HG03520 (cell line): ENCODE results near the gene BBIP1.
A peak's percentile ranks its signal among the peaks of the same experiment; 100 is the strongest.

Experiments
- ATAC-seq: cut with Tn5 transposase; IDR thresholded peaks from one replicate; pipeline ENCODE4 v1.9.1; 2021; ENCODE audit warnings: mild to moderate bottlenecking, moderate library complexity; ENCODE audit not compliant: unreplicated experiment

The BBIP1 gene

DNA sequence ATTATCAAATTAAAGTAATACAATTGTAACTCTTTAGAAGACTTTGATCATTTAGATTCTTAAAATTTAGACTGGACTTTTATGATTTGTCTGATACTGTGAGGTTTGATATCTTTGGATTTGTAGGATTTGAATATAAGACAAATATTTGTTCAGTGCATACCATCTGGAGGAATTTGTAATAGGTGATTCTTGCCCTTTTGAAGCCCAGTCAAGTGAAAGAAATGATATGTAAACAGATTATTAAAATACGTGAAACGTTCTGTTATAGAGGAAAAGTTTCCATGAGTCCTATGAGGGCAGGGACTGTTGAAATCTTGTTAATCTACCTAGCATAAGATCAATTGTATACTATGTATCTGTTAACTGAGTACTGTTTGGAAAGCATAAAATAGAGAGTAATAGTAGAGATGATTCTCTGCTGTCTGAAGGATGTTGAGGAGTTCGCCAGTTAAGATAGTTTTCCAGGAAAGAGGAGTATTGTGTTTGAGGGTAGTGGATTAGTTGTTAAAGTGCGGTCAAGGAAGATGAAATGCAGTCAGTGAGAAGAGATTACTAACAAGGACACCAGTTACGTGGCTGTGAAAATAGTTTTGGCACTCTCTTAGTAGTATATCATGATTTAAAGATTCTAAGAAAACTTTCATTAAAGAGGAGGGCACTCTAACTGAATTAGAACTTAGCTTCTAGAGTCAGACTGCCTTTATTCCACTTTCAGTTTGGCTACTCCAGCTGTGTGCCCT is 32.9 kb downstream of the BBIP1 start:
- no peak for ATAC-seq

DNA sequence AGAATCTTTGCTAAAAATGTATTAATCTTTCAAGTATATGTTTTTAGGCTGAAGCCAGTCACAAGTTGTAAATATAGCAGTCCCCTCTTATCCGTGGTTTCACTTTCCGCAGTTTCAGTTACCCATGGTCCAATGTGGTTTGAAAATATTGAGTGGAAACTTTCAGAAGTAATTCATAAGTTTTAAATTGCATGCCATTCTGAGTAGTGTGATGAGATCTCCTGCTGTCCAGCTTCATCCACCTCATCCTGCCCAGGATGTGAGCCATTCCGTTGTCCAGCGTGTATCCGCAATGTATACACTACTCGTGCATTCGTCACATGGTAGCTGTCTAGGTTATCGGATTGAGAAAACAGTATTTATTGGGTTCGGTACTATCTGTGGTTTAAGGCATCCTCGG is 35.1 kb downstream of the BBIP1 start:
- no peak for ATAC-seq

DNA sequence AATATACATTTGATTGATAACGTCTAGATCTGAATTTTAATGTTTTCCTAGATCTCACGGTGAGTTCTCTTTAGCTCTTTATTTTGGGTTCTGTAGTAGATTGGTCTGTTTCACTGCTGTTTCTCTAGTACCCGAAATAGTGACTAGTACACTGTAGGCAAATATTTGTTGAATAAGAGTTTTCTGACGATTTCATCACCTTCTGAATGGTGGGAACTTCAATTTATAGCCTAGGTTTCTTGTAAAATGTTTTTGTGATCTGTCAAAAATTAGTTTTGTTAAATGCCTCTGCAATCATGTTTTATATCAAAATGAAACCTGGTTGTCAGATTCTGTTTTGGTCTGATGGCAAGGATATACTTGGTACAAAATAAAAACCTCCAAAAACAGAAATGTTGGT is 37.1 kb downstream of the BBIP1 start:
- no peak for ATAC-seq

DNA sequence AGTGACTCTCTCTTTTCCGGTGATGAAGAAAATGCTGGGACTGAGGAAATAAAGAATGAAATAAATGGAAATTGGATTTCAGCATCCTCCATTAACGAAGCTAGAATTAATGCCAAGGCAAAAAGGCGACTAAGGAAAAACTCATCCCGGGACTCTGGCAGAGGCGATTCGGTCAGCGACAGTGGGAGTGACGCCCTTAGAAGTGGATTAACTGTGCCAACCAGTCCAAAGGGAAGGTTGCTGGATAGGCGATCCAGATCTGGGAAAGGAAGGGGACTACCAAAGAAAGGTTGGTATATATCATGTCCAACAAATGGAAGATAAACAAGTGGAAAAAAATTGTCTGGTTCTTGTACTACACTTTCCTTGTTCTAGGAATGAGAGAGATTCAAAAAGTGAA is 37.7 kb downstream of the BBIP1 start:
- ATAC-seq = no peak

DNA sequence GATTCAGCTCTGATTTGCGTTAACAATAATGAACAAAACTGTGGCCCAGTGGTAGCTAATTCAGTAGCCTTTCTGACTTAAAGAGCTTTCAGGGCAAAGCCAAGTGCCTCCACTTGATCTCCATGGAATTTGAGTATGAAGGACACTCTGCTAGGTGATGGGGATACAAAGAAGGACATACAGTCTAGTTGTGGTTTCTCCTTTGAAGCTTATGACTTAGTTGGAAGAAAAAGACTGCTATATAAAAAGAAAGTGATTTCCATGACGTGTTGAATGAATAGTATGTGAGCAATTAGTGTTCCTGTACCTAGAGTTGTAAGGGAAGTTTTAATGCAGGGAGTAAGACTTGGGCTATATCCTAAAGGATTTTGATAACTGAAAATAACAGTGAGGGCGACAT is 39.0 kb downstream of the BBIP1 start:
- ATAC-seq = no peak

DNA sequence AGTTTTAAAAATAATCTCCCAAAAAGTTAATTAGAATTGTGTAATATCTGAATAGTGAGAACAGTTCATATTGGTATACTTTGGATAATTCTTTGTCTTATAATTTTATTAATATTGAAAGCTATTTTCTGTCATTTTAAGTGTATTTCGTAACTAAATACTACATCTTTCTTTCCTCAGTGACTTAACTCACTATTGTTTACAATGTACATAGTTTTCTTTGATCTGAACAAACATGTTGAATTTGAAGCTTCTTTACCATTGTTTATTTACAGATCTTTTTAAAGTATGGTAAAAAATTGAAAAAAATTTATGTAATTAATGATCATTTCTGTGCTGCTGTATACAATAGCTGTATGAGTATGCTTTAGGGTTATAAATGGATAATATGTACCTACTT is 42.2 kb downstream of the BBIP1 start:
- ATAC-seq = no peak

DNA sequence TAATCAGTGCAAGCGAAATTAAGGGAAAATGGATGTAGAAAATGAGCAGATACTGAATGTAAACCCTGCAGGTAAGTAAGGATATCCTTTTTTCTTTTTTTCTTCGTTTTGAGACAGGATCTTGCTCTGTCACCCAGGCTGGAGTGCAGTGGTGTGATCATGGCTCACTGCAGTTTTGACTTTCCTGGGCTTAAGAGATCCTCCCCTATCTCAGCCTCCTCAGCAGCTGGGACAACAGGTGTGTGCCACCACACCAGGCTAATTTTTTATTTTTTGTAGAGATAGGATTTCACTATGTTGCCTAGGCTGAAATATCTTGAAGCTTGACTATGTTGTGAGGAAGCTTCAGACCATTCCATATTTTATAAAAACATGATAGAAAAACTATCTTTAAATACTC is 43.0 kb downstream of the BBIP1 start:
- ATAC-seq = no peak

DNA sequence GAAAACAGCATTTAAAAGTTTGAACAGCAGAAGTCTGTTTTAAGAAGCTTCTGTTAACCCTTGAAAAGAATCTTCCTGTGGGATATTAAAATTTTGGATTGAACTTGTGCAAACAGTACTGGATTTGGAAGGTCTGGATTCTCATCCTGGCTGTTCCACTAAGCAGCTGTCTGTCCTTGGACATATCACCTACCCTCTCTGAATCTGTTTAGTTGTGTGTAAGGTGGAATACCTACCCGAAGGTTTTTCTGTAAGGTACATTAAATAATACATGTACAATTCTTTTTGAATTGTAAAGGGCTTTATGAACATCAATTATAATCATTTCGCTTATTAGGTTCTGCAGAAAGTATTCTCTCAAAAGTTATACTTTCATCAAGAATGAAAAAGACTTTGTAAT is 45.0 kb downstream of the BBIP1 start:
- ATAC-seq = no peak

DNA sequence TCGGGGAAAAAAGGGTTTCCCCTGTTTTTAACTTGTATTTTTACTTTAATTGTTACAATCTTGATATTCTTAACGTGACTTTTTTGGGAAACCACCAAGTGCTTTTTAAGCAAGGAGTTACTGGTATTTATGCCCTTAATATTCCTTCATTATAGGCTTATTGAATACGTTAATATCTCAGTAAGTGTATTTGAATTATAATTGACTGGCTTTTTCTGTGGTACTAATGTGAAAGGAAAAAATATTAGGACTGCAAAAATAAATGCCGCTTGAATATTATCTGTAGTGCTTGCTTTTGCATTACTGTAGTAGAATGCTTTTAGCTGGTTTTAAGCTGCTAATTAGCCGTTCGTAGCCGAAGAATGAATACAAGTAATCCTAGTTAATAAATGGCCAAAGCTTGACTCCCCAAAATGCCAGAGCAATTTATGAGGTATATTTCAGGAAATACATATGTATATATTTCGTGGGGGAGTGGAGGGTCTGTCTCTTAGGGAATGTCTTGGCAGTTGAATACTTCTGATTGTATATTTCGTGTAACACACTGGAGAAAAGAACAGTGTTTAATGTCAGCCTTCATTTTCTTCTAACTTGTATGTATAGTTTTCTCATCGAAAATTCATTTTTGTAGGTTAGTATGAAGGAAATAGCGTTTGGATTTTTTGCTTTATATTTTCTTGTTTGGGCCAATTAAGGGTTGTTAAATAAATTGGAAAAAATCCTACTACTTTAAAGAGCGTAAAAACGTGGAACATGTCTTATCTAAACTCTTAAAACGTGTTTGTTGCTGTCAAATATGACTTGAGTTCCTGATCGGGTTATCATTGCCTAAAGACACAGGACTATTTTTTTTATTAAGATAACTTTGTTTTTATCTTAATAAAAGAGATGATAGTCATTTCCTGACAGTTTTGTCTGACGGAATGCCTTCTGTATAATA is 45.7 kb downstream of the BBIP1 start:
- ATAC-seq = no peak

DNA sequence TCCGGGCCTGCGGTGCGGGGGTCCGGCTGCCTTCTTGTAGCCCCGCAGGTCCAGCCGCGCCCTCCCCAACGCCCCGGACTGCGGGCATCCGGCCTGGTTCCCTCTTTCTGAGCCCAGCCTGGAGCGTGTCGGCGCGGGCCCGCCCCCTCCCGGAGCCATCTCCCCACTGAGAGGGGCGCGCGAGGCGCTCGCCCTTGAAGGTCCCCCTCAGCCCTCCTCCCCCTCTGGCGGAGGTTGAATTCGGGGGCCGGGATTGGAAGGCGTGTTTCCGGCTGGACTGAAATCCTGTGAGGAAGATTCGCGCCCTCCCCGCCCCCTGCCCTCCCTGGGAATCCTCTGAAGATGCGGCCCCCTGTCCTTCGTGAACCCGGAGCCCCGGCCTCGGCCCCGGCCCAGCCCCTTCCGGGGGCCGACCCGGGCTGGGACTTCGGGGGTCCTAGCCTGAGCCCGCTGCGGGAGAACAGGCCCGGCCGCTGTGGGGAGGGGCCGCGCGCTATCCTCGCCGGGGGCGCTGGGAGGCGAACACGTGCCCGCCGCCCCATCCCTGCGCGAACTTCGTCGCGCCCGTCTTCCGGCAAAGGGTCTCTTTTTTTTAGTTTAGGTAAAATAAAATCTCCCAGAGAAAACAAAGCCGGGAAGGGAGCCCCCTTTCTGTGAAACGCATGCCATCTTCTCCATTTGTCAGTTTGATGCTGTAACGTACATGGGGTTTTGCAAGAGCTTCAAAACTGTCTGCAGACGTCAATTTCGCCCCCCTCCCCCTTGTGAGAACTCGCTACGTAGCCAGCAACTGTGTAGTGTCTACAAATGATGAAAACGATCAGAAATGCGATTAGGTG is 46.6 kb downstream of the BBIP1 start:
- peak; percentile 29 for ATAC-seq

DNA sequence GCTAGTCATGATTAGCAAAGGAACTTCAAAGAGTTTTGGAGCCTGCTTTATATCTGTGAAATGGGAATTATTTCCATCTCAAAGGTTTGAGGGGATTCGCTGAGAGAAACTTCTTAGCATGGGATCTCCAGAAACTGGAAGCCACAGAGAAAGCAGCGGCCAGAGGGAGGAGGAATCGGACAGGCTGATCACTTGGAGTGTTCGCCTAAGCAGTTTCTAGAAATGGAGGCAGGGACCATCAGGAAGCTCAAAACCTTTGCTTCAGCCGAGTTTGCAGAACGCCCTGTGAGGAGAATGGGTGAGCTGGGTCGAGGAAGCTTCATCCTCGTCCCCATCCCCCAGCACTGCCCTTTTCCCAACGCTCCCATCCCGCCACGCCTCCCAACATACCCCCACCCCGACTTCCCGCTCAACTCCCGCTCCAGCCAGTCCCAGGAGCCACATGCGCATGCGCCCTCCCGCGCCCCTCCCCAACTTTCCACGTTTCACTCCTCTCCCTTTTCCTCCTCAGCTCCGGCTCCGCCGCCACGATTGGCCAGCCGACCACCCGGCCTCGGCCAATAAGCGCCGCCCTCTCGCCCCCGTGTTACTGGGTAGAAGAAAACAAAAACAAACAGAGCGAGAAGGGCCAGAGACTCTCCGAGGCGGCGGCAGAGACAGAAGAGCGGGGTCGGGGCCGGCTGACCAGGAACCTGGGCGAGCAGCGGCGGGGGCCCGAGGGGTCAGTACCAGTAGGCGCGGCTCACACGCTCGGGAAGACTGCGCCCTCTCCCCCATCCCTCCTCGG is 47.5 kb downstream of the BBIP1 start, which contains the start of gene PDCD4:
Gene PDCD4 (plus strand): TSS at position 631 of the 787 bp plus-strand sequence. CDS start 4,100 bp downstream, outside the sequence.
- ATAC-seq = peak; percentile 68

DNA sequence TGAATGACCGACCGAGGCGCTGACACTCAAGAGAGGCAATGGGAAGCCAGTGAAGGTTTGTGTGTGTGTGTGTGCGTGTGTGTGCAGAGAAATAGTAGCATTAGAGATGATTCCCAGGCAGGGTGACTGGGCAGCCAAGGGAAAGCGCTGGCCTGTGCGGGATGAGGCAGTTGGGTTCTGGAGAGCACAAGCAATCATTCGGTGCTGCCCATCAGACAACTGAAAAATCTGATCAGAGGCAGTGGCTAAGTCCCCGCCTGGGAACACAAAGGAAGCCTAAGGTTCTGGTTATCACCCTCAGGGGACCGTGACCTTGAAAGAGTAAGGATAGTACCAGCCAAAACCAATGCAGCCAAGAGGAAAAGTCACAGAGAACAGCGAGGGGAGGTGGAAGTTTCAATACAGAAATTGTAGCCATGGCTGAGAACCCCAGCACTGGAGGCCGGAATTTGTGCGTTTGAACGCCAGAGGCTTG is 48.1 kb downstream of the BBIP1 start:
- no peak for ATAC-seq

DNA sequence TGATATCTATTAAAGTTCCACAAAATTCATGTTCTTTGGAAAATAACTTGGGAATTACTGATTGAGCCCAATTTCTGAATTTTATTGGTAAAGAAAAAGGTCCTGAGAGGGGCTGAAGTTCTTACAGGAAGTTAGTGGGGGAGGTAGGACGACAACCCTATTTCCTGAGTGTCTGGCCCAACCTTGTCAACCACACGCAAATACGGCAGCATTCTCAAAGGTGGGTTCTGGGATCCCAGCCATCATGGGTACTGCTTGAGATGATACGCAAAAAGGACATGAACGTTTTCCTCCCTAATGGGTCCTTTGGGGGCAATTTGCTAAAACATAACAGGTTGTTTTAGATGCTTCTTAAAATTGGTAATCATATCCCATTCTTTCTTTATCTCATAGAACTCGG is 50.0 kb downstream of the BBIP1 start:
- no peak for ATAC-seq

DNA sequence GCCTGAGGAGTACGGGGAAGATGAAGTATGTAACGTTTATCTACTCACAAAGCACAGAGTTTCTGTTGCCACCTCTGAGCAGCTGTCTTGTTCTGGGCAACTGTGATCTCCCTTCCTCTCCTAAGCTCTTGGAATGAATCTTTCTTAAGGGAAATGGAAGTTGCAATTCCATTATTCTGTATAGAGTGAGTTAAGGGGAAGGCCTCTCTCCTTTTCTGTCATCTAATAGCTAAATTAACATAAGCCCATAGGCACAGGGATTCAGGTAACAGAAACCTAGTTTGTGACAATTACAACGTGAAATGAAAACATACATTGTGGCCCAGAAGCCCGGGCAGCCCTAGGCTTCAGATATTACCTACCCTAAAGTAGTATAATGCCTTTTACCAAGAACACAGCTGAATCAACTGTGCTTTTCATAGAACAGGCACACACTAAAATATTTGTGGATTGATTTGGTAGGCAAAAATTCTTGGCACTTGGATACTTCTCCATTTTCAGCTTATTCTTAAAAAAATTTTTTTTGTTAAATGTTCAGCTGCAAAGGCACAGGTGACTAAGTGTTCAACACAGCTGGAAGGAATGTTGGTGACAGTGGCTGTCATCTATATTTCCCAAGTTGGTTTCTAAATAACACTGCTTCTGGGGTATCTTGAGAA is 51.0 kb downstream of the BBIP1 start:
- ATAC-seq = no peak

DNA sequence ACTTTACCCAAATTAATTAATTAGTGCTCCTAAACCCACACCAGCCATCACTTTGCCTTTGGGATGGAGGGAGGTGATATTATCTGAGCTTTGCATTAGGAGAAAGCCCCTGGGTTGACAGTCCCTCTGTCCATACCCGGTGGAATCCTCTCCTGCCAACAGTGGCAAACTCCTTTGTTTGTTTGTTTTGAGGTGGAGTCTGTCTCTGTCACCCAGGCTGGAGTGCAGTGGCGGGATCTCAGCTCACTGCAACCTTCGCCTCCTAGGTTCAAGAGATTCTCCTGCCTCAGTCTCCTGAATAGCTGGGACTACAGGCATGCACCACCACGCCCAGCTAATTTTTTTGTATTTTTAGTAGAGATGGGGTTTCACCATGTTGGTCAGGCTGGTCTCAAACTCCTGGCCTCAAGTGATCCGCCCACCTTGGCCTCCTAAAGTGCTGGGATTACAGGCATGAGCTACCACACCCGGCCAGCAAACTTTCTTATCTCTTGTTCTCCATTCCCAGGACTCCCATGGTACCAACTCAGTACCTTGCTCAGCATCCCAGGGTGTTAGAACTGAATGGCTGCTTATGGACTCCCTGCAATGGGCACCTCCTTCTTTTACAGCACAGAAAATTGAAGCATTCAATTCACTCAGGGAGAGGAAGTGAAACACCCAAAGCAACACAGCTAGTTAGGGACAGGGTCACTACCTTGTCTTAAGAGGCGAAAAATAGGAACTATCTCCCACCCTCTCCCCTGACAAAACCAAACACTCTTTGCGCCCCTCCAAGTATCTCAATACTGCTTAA is 51.8 kb downstream of the BBIP1 start:
- ATAC-seq = peak; percentile 34

DNA sequence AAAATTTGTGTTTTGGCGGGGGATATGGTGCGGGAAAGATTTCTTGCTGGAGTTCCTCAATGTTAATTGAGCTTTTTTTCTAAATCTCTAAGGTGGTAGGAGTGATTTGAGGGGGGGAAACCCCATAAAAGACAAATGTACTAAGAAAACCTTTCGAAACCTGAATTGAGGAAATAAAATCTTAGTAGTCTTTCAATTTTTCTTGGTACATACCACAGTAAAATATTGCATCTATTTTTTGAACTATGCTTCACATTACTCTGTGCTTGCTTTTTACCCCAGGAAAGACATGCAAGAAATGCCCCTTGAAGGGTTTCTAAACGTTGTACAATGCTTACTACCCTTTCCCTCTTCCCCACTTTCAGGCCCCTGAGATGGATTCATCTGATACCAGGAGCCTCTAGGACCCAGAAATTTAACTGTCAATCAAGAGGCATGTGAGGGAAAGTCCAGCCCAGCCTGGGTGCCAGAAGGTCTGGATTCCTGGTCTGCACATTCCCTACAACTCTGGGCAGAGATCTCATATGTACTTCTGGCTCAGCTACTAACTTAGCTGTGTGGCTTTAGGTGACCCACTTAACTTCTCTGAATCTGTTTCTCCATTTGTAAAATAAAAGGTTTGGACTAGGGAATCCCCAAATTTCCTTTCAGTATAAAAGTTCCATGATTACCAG is 53.0 kb downstream of the BBIP1 start:
- ATAC-seq = no peak

DNA sequence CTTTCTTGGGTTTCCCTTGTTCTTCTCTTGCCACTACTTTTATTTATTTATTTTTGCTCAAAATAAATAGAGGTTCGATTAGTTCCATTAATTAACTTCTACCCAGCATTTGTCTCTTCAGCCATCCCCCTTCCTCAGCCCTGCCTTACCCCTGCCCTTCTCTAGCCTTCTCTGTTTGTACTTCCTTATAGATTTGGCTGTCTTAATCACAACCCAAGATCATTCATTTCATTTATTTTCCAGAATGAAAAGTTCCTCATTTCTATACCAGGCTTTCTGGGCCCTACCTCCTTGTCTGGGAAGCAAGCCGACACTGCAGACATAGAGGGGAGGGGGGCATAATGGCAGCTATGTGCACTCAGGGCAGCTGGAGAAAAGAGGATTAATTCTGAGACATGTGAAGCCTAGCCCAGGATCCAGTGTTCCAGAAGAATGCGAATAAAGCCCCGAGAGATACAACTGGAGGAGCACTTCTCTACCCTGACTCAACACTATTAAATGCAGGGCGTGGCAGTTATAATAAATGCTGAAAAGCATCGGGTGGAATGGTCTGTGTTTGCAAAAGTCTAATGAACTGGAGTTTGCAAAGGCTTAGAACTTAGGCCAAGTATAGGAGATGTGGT is 53.7 kb downstream of the BBIP1 start:
- ATAC-seq = no peak

DNA sequence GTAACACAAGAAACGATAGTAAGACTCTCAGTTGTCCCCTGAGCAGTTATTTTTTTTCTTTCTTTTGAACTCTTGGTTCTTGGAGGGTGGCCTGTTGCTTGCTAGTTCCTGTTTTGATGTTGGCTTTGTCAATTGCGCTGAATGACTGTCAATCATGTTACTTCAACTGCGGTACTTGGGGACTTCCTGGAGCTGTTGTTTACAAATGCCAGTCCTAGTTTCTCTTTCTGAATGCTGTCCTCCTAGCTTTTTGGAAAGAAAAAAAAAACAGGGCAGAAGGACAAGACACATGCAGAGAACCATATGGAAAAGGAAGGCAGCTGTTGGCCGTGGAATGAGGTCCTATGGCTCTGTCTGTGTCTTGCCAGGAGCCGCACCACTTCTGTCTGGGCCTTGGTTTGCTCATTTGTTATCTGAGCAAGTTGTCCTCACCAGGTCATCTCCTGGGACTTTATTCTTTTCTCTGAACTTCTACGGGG is 54.3 kb downstream of the BBIP1 start:
- ATAC-seq = peak; percentile 60
